ENCODE results near the gene SLC6A3.

Gene SLC6A3

GRCh38 chr5:1409381-1410110, 35.7 kb downstream of the SLC6A3 start:
- H3K4me3 ChIP-seq (ENCODE audit: control insufficient read depth, low read depth, low read length): no peak overlapping the region
- TF ChIP-seq CTCF (IDR thresholded peaks at IDR 0.05; ENCODE audit: control insufficient read depth, insufficient read depth, low read depth, low read length, missing control alignments): no peak
- no peak for DNase-seq (ENCODE audit: low read depth)

GRCh38 chr5:1406681-1407640, 38.3 kb downstream of the SLC6A3 start:
- no peak overlapping the region for H3K4me3 ChIP-seq (ENCODE audit: control insufficient read depth, low read depth, low read length)
- TF ChIP-seq CTCF (IDR thresholded peaks at IDR 0.05; ENCODE audit: control insufficient read depth, insufficient read depth, low read depth, low read length, missing control alignments): no peak
- no peak for DNase-seq (ENCODE audit: low read depth)

- no peak overlapping the region for H3K4me3 ChIP-seq (ENCODE audit: control insufficient read depth, low read depth, low read length)
- no peak for TF ChIP-seq CTCF (IDR thresholded peaks at IDR 0.05; ENCODE audit: control insufficient read depth, insufficient read depth, low read depth, low read length, missing control alignments)
- DNase-seq (ENCODE audit: low read depth): no peak
Measured at GRCh38 chr5:1405539-1406530, 39.4 kb downstream of the SLC6A3 start.

- TF ChIP-seq CTCF (IDR thresholded peaks at IDR 0.05; ENCODE audit: control insufficient read depth, insufficient read depth, low read depth, low read length, missing control alignments): no peak
- DNase-seq (ENCODE audit: low read depth): no peak
- no peak overlapping the region for H3K4me3 ChIP-seq (ENCODE audit: control insufficient read depth, low read depth, low read length)
Measured at GRCh38 chr5:1405121-1405520, 40.1 kb downstream of the SLC6A3 start.

GRCh38 chr5:1404062-1404461, 41.2 kb downstream of the SLC6A3 start:
- TF ChIP-seq CTCF (IDR thresholded peaks at IDR 0.05; ENCODE audit: control insufficient read depth, insufficient read depth, low read depth, low read length, missing control alignments): no peak
- H3K4me3 ChIP-seq (ENCODE audit: control insufficient read depth, low read depth, low read length): no peak overlapping the region
- no peak for DNase-seq (ENCODE audit: low read depth)

Measured in AG09309 (cell line).